Measurements from ENCODE around the gene TLE5.
A peak's percentile ranks its signal among the peaks of the same experiment; 100 is the strongest.
"Not testable (repeated sequence)": the region's sequence is repeated elsewhere in the genome, so short reads cannot be mapped to it uniquely, and the experiment has no call there.

TLE5 gene

DNA sequence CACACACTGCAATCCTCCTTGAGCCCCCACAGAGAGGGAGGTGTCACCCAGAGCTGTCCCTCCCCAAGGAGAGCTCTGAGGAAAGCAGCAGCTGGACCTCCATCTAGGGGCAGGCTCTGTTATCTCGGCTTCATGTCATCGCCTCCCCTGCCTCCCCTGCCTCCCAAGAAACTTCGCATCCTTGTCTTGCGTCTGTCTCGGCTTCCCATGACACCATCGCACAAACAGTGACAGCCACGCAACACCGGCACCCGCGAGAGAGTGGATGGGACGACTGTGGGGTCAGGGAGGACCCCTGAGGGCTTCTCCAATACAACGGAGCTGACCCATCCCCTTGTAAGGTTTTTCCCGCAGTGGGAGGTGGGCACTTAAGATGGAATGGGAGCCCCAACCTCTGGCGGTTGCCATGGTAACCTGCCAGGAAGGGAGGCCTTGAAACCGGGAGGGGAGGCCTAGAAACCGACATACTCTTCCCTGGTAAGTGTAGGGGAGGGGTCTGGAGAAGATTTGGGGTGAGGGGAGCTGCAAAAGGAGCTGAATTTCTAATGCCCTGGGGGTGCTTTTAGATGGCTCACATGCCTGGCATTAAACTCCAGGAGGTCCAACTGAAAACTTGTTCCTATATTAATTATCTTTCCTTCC is 49.6 kb downstream of the TLE5 start:
- no peak for TF ChIP-seq EZH2 (IDR thresholded peaks at IDR 0.05)
- TF ChIP-seq FOXP2 (optimal IDR thresholded peaks at IDR 0.05; ENCODE audit: control extremely low read depth, extremely low read length, insufficient read depth), result peak; percentile 20
- TF ChIP-seq POLR2AphosphoS5 (IDR thresholded peaks at IDR 0.05; ENCODE audit: borderline replicate concordance, low read depth, low read length), result peak; percentile 45; the same call in 1 of the 2 replicates
- Histone ChIP-seq H3K27ac (peak overlapping the region; percentile 94), H3K9ac (ENCODE audit: insufficient read length) (no peak overlapping the region), H3K9me3 (ENCODE audit: low read depth, low read length) (no peaks in the 10 kb centered on the region), H3K36me3 (ENCODE audit: insufficient read depth, low read length) (no peaks in the 10 kb centered on the region), H3K4me3 (peak overlapping the region; percentile 46)
- DNase-seq (ENCODE audit: low read depth, low spot score), result peak; percentile 87

DNA sequence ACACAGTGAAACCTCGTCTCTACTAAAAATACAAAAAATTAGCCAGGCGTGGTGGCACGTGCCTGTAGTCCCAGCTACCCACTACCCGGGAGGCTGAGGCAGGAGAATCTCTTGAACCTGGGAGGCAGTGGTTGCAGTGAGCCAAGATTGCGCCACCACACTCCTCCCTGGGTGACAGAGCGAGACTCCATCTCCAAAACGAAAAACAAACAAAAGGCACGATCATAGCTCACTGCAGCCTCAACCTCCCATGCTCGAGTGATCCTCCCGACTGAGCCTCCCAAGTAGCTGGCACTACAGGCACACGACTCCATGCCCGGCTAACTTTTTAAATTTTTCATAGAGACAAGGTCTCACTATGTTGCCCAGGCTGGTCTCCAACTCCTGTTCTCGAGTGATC is 50.2 kb downstream of the TLE5 start:
- not testable (repeated sequence) for H3K9me3 ChIP-seq (ENCODE audit: low read depth, low read length); H3K36me3 ChIP-seq (ENCODE audit: insufficient read depth, low read length); DNase-seq (ENCODE audit: low read depth, low spot score); H3K27ac ChIP-seq; H3K9ac ChIP-seq (ENCODE audit: insufficient read length); H3K4me3 ChIP-seq

DNA sequence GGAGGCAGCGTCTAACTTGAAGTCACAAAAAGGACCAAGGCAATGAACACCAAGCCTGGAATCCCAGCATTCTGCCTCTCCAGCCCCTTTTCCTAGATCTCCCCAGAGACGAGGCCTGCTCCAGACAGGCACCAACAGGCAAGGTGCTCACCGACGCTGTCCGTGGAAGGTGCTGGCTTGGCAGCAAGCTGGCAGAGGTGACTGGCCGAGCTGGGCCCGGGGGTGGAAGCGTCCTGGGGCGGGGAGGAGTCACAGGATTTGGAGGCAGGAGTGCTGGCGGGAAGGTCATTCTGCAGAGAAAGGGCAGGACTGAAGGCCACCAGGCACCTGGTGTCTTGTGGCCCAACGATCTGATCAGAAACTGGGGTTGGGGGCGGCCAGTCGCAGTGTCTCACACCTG is 51.4 kb downstream of the TLE5 start:
- H3K36me3 ChIP-seq (ENCODE audit: insufficient read depth, low read length), result no peaks in the 10 kb centered on the region
- no peak overlapping the region for H3K4me3 ChIP-seq
- no peaks in the 10 kb centered on the region for H3K9me3 ChIP-seq (ENCODE audit: low read depth, low read length)
- H3K9ac ChIP-seq (ENCODE audit: insufficient read length), result no peak overlapping the region
- H3K27ac ChIP-seq, result no peak overlapping the region
- TF ChIP-seq FOXP2 (optimal IDR thresholded peaks at IDR 0.05; ENCODE audit: control extremely low read depth, extremely low read length, insufficient read depth) (no peak), POLR2AphosphoS5 (IDR thresholded peaks at IDR 0.05; ENCODE audit: borderline replicate concordance, low read depth, low read length) (no peak), EZH2 (IDR thresholded peaks at IDR 0.05) (no peak)
- DNase-seq (ENCODE audit: low read depth, low spot score), result no peak

DNA sequence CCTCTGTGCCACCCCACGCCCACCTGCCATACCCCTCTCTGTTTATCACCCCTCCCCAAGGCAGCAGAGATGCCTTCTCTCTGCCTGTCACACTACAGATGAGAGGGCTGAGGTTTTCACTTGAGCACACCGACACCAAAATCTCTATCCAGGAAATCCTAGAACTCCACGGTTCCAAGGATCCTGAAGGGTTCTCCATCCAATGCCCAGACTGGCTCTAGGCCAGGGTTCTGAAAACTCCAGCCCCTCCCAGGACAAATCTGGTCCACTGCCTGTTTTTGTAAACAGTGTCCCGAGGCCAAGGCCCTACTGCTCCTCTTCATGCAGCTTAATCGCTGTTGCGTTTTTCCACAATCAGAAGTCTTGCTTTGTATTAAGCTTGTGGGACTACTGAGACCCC is 53.3 kb downstream of the TLE5 start:
- no peak for TF ChIP-seq EZH2 (IDR thresholded peaks at IDR 0.05)
- no peak for TF ChIP-seq FOXP2 (optimal IDR thresholded peaks at IDR 0.05; ENCODE audit: control extremely low read depth, extremely low read length, insufficient read depth)
- TF ChIP-seq POLR2AphosphoS5 (IDR thresholded peaks at IDR 0.05; ENCODE audit: borderline replicate concordance, low read depth, low read length), result no peak
- Histone ChIP-seq H3K36me3 (ENCODE audit: insufficient read depth, low read length) (no peaks in the 10 kb centered on the region), H3K27ac (no peak overlapping the region), H3K4me3 (no peak overlapping the region), H3K9me3 (ENCODE audit: low read depth, low read length) (no peaks in the 10 kb centered on the region), H3K9ac (ENCODE audit: insufficient read length) (no peak overlapping the region)
- DNase-seq (ENCODE audit: low read depth, low spot score), result no peak

DNA sequence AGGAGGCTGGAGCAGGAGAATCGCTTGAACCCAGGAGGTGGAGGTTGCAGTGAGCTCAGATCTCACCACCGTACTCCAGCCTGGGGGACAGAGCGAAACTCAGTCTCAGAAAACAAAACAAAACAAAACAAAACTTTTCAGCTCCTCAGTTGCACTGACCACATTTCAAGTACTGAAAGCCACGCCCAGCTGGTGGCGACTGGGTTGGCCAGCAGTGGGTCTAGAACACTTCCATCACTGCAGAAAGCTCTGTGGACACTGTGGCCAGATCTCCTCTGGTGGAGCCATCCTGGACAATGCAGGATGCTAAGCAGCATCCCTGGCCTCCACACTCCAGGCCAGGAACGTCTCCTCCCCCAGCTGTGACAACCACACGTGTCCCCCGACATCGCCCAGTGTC is 54.3 kb downstream of the TLE5 start:
- TF ChIP-seq EZH2 (IDR thresholded peaks at IDR 0.05) (no peak), POLR2AphosphoS5 (IDR thresholded peaks at IDR 0.05; ENCODE audit: borderline replicate concordance, low read depth, low read length) (no peak), FOXP2 (optimal IDR thresholded peaks at IDR 0.05; ENCODE audit: control extremely low read depth, extremely low read length, insufficient read depth) (no peak)
- Histone ChIP-seq H3K9me3 (ENCODE audit: low read depth, low read length) (no peaks in the 10 kb centered on the region), H3K9ac (ENCODE audit: insufficient read length) (no peak overlapping the region), H3K36me3 (ENCODE audit: insufficient read depth, low read length) (no peaks in the 10 kb centered on the region), H3K27ac (no peak overlapping the region), H3K4me3 (no peak overlapping the region)
- DNase-seq (ENCODE audit: low read depth, low spot score), result no peak

DNA sequence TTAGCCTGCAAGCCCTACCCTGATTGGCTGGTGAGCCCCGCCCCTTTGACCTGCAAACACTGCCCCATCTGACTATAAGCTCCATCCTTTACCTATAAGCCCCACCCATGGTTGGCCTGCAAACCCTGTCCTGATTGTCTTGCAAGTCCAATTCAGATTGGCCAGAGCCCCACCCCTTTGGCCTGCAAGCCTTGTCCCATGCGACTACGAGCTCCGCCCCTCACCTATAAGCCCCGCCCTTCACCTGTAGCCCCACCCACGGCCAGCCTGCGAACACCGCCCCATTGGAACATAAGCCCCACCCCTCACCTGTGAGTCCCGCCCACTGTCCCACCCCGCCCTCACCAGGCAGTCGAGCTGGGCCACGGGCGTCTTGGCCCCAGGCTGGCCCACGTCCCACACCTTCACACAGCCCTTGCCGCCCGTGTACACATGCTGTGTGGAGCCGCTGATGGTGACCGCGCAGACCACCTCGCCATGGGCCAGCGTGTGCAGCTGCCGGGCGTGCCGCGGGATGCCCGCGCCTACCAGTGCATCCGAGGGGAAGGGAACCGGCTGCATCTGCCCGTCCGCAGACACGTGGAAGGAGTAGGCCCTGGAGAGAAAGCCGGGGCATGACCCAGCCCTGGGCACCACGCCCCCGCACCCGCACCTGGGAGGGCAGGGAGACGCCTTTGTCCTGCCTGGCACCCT is 56.1 kb downstream of the TLE5 start:
- Histone ChIP-seq H3K9ac (ENCODE audit: insufficient read length) (no peak overlapping the region), H3K9me3 (ENCODE audit: low read depth, low read length) (no peaks in the 10 kb centered on the region), H3K27ac (no peak overlapping the region), H3K36me3 (ENCODE audit: insufficient read depth, low read length) (no peaks in the 10 kb centered on the region), H3K4me3 (no peak overlapping the region)
- no peak for TF ChIP-seq EZH2 (IDR thresholded peaks at IDR 0.05)
- no peak for TF ChIP-seq POLR2AphosphoS5 (IDR thresholded peaks at IDR 0.05; ENCODE audit: borderline replicate concordance, low read depth, low read length)
- TF ChIP-seq FOXP2 (optimal IDR thresholded peaks at IDR 0.05; ENCODE audit: control extremely low read depth, extremely low read length, insufficient read depth), result no peak
- no peak for DNase-seq (ENCODE audit: low read depth, low spot score)

DNA sequence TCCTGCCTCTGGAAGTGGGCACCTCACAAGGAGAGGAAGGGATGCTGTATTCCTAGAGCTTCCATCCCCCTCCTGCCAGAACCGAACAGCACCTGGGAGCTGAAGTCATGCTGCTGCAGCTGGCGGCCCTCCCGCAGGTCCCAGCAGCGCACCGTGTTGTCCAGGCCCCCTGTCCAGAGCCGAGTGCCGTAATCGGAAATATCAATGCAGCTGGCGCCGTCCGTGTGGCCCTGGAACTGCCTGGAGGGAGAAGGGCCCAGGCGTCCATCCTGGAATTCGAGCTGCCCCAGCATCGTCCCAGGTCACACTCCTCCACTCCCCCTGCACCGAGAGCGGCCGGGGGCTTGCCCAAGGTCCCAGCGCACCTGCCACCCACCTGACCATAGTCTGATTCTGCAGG is 57.0 kb downstream of the TLE5 start:
- H3K9me3 ChIP-seq (ENCODE audit: low read depth, low read length), result no peaks in the 10 kb centered on the region
- H3K4me3 ChIP-seq, result no peak overlapping the region
- no peaks in the 10 kb centered on the region for H3K36me3 ChIP-seq (ENCODE audit: insufficient read depth, low read length)
- DNase-seq (ENCODE audit: low read depth, low spot score), result no peak
- TF ChIP-seq POLR2AphosphoS5 (IDR thresholded peaks at IDR 0.05; ENCODE audit: borderline replicate concordance, low read depth, low read length) (no peak), EZH2 (IDR thresholded peaks at IDR 0.05) (no peak), FOXP2 (optimal IDR thresholded peaks at IDR 0.05; ENCODE audit: control extremely low read depth, extremely low read length, insufficient read depth) (no peak)
- H3K27ac ChIP-seq, result no peak overlapping the region
- H3K9ac ChIP-seq (ENCODE audit: insufficient read length), result no peak overlapping the region

DNA sequence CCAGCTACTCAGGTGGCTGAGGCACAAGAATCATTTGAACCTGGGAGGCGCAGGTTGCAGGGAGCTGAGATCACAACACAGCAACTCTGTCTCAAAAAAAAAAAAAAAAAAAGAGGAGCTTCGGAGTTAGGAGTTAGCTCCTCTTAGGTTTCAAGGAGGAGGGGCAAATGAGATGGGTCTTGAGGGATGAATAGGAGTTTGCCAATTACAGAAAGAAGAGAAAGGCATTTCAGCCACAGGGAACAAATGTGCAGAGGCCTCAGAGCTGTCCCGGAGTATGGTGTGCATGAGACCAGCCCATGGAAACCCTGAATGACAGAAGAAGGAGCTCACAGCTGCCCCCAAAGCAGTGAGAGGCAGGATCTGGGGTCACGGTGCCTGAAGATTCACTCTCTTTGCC is 57.8 kb downstream of the TLE5 start:
- Histone ChIP-seq H3K9ac (ENCODE audit: insufficient read length) (no peak overlapping the region), H3K9me3 (ENCODE audit: low read depth, low read length) (no peaks in the 10 kb centered on the region), H3K36me3 (ENCODE audit: insufficient read depth, low read length) (no peaks in the 10 kb centered on the region), H3K4me3 (no peak overlapping the region), H3K27ac (no peak overlapping the region)
- TF ChIP-seq EZH2 (IDR thresholded peaks at IDR 0.05) (no peak), POLR2AphosphoS5 (IDR thresholded peaks at IDR 0.05; ENCODE audit: borderline replicate concordance, low read depth, low read length) (no peak), FOXP2 (optimal IDR thresholded peaks at IDR 0.05; ENCODE audit: control extremely low read depth, extremely low read length, insufficient read depth) (no peak)
- no peak for DNase-seq (ENCODE audit: low read depth, low spot score)

DNA sequence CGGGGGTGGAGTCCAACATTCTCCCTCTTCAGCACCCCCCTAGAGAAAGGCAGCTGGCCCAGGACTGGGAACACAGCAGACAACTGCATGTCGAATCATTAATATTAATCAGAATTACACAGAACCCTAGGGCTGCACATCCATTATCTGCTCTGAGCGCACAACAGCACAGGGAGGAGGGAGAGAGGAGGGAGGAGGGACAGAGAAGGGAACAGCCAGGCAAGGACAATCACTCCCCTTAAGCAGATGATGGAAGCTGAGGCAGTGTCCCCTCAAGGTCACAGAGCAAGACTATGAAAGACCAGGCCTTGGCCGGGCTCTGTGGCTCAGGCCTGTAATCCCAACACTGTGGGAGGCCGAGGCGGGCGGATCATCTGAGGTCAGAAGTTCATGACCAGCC is 59.2 kb downstream of the TLE5 start:
- Histone ChIP-seq H3K36me3 (ENCODE audit: insufficient read depth, low read length) (no peaks in the 10 kb centered on the region), H3K4me3 (no peak overlapping the region), H3K9me3 (ENCODE audit: low read depth, low read length) (no peaks in the 10 kb centered on the region), H3K9ac (ENCODE audit: insufficient read length) (no peak overlapping the region), H3K27ac (no peak overlapping the region)
- TF ChIP-seq FOXP2 (optimal IDR thresholded peaks at IDR 0.05; ENCODE audit: control extremely low read depth, extremely low read length, insufficient read depth) (no peak), EZH2 (IDR thresholded peaks at IDR 0.05) (no peak), POLR2AphosphoS5 (IDR thresholded peaks at IDR 0.05; ENCODE audit: borderline replicate concordance, low read depth, low read length) (no peak)
- DNase-seq (ENCODE audit: low read depth, low spot score), result no peak

Data from SK-N-MC (cell line).